K562 (cell line): ENCODE measurements around the gene GSDME. TPM values are rescaled to one million over a fixed set of nuclear protein-coding genes. Genes with fewer than 3 reads are reported as not detected.

Source experiments
- ATAC-seq: fragments of 200-7000 bp; cut with Tn5 transposase; 3 replicates; pipeline ENCODE4 v1.9.1; 2020; ENCODE audit warnings: moderate library complexity
- BruUV-seq: library from RNA; stranded (reverse); fragments of 400-500 nt; replicated peaks from 2 replicates; lab custom pipeline; 2021; lab: Mats Ljungman, UMichigan
- CTCF ChIA-PET: fragments of 300-600 bp; formaldehyde crosslinking; extraction: SDS; loops from one replicate; lab custom pipeline; 2021; ENCODE audit warnings: low intra/inter-chr PET ratio; lab: Yijun Ruan, JAX
- POLR2A ChIA-PET: fragments of 300-600, 350-650 bp; sonication (Branson Sonifier 250); formaldehyde crosslinking; extraction: SDS; loops from one replicate; lab custom pipeline; 2021; ENCODE audit warnings: antibody characterized with exemption, inconsistent platforms; lab: Yijun Ruan, JAX
- DNase-seq, 4 experiments: peaks; one replicate each; pipeline versions ENCODE4 v3.0.0 to v3.0.0-alpha.2; 2011 to 2018; ENCODE audit warnings: low spot score in 3 of 4, mixed read lengths in 3 of 4; ENCODE audit errors: extremely low read depth in 1 of 4
- FAIRE-seq: peaks from 2 replicates; lab custom pipeline; 2011; peaks lifted over from hg19 to GRCh38; lab: Jason Lieb, UNC
- H2AFZ ChIP-seq: 2 replicates; pipeline ENCODE4 v1.6.0; 2011; ENCODE audit warnings: low read depth, low read length, control low read depth, inconsistent platforms
- H3K27ac ChIP-seq: fragments of 200-600 bp; 3 replicates; pipeline ENCODE4 v1.8.0; 2011; ENCODE audit warnings: low read depth, mild to moderate bottlenecking, control low read depth, inconsistent platforms, low read length, moderate library complexity, mixed read lengths; ENCODE audit errors: extremely low read depth
- H3K27me3 ChIP-seq, 2 experiments: fragments of 300-600 bp in 1 of 2; 2 replicates in 1 of 2; 3 replicates in 1 of 2; pipeline versions ENCODE4 v1.6.0 to v1.8.0; 2011; ENCODE audit warnings: inconsistent platforms in 2 of 2, low read length in 2 of 2, mild to moderate bottlenecking in 1 of 2, mixed read lengths in 1 of 2, moderate library complexity in 1 of 2; ENCODE audit not compliant: control insufficient read depth in 2 of 2, insufficient read depth in 2 of 2
- H3K36me3 ChIP-seq: fragments of 300-600 bp; 3 replicates; pipeline ENCODE4 v1.8.0; 2011; ENCODE audit warnings: mild to moderate bottlenecking, low read length, inconsistent platforms; ENCODE audit not compliant: control insufficient read depth, insufficient read depth
- H3K4me1 ChIP-seq, 2 experiments: fragments of 200-600 bp in 1 of 2; replicated peaks in 1 of 2; 2 replicates in 1 of 2; 3 replicates in 1 of 2; pipeline versions ENCODE4 v1.5.1 to v1.8.0; 2011; ENCODE audit warnings: inconsistent platforms in 2 of 2, low read length in 2 of 2, mild to moderate bottlenecking in 1 of 2, mixed read lengths in 1 of 2, moderate library complexity in 1 of 2; ENCODE audit not compliant: control insufficient read depth in 2 of 2, insufficient read depth in 2 of 2
- H3K4me2 ChIP-seq: 2 replicates; pipeline ENCODE4 v1.6.1; 2011; ENCODE audit warnings: low read length, control low read depth, inconsistent platforms, mixed read lengths; ENCODE audit not compliant: insufficient read depth
- H3K4me3 ChIP-seq: fragments of 200-600 bp; sonication (generic), shearing (Covaris generic); 2 replicates; pipeline ENCODE4 v1.5.1; 2016; ENCODE audit warnings: control low read depth, inconsistent platforms
- H3K79me2 ChIP-seq: fragments of 200-600 bp; 3 replicates; pipeline ENCODE4 v1.8.0; 2011; ENCODE audit warnings: low read length, inconsistent platforms; ENCODE audit not compliant: control insufficient read depth, insufficient read depth
- H3K9ac ChIP-seq, 2 experiments: 2 replicates each; pipeline versions ENCODE4 v1.6.0 to v1.6.1; 2011; ENCODE audit warnings: low read depth in 2 of 2, low read length in 2 of 2, control low read depth in 1 of 2, inconsistent platforms in 1 of 2, mild to moderate bottlenecking in 1 of 2, mixed read lengths in 1 of 2; ENCODE audit not compliant: insufficient read depth in 1 of 2
- H3K9me1 ChIP-seq: one replicate; pipeline ENCODE4 v1.6.0; 2011; ENCODE audit warnings: inconsistent platforms, mild to moderate bottlenecking, low read length, moderate library complexity; ENCODE audit not compliant: control insufficient read depth, insufficient read depth
- H3K9me3 ChIP-seq: replicated peaks from 2 replicates; pipeline ENCODE4 v1.5.1; 2011; ENCODE audit warnings: low read depth, low read length, inconsistent platforms; ENCODE audit not compliant: control insufficient read depth, insufficient read depth
- H4K20me1 ChIP-seq: replicated peaks from 2 replicates; pipeline ENCODE4 v1.6.1; 2011; ENCODE audit warnings: low read length, inconsistent platforms, mixed read lengths; ENCODE audit not compliant: control insufficient read depth, insufficient read depth
- ATF7 ChIP-seq: fragments of 450-650 bp; IDR thresholded peaks from 2 replicates; pipeline ENCODE4 v1.7.1; 2014; ENCODE audit warnings: mild to moderate bottlenecking, moderate library complexity
- CEBPG ChIP-seq, 3 experiments: fragments of 200-800 bp in 1 of 3; sonication (Bioruptor generic) in 1 of 3; sonication (generic) in 1 of 3; formaldehyde crosslinking in 1 of 3; IDR thresholded peaks in 2 of 3; conservative IDR thresholded peaks in 1 of 3; 2 replicates each; pipeline versions ENCODE4 v1.6.1 to v1.8.0; 2016 to 2022; ENCODE audit warnings: missing compliant biosample characterization in 2 of 3, missing genetic modification characterization in 2 of 3, mild to moderate bottlenecking in 1 of 3, missing genetic modification reagents in 1 of 3
- CREM ChIP-seq: IDR thresholded peaks from 2 replicates; pipeline ENCODE4 v1.6.1; 2014; ENCODE audit warnings: antibody characterized with exemption, low read depth
- FOXK2 ChIP-seq, 2 experiments: fragments of 450-650 bp; IDR thresholded peaks in 1 of 2; conservative IDR thresholded peaks in 1 of 2; 2 replicates each; pipeline ENCODE4 v1.6.1; 2016; ENCODE audit warnings: low read depth in 2 of 2, mild to moderate bottlenecking in 1 of 2
- HDAC3 ChIP-seq: fragments of 450-650 bp; IDR thresholded peaks from 2 replicates; pipeline ENCODE4 v1.6.1; 2018; ENCODE audit warnings: borderline replicate concordance, mild to moderate bottlenecking, moderate library complexity; ENCODE audit not compliant: partially characterized antibody
- HLTF ChIP-seq: fragments of 450-650 bp; IDR thresholded peaks from 2 replicates; pipeline ENCODE4 v1.6.1; 2016
- KAT2B ChIP-seq: IDR thresholded peaks from one replicate; pipeline ENCODE4 v1.6.1; 2012; ENCODE audit warnings: low read depth, mild to moderate bottlenecking, control low read depth, inconsistent platforms, low read length, moderate library complexity
- MEIS2 ChIP-seq: fragments of 450-650 bp; IDR thresholded peaks from 2 replicates; pipeline ENCODE4 v1.6.1; 2014; ENCODE audit warnings: mild to moderate bottlenecking; ENCODE audit not compliant: partially characterized antibody
- SMARCC2 ChIP-seq: fragments of 450-650 bp; IDR thresholded peaks from 2 replicates; pipeline ENCODE4 v1.6.1; 2017; ENCODE audit warnings: antibody characterized with exemption, moderate library complexity, mild to moderate bottlenecking, low read depth
- U2AF2 ChIP-seq: fragments of 200-400 bp; formaldehyde crosslinking; optimal IDR thresholded peaks from 2 replicates; pipeline ENCODE3; 2017; ENCODE audit warnings: low read depth, mild to moderate bottlenecking, low read length
- WGBS: fragments of 100-300 bp; shearing (Covaris generic); methylation state at CpG from one replicate; pipeline ENCODE4 v1.1.6; 2016; ENCODE audit warnings: low coverage, mixed read lengths; ENCODE audit not compliant: insufficient coverage; ENCODE audit errors: missing lambda C conversion rate; 5-methylcytosine and 5-hydroxymethylcytosine counted together
- in situ Hi-C: fragments of 300-500 bp; cut with MboI; formaldehyde crosslinking; loops from 4 replicates; pipeline ENCODE4 v1.15.0; 2018; ENCODE audit warnings: inconsistent platforms, mixed read lengths
- intact Hi-C: fragments of 100-400 bp; cut with micrococcal nuclease; formaldehyde crosslinking; loops from 2 replicates; pipeline ENCODE4 v1.14.2; 2022
- polyA plus RNA-seq, 8 experiments: library from polyadenylated mRNA; depleted of rRNA in 4 of 8; stranded (reverse) in 5 of 8; unstranded in 3 of 8; fragments of >200 nt; fragmentation: Nextera tagmentation in 2 of 8; fragmentation: Illumina TruSeq in 1 of 8; extraction: Ambion mirVana in 2 of 8; extraction: Trizol in 1 of 8; gene quantifications; 2 replicates each; pipeline versions ENCODE4 v1.2.1 to v1.2.3, GENCODE V29; 2011 to 2014; ENCODE audit warnings: inconsistent platforms in 1 of 8, missing spikeins in 1 of 8
- total RNA-seq, 7 experiments: library from RNA; depleted of rRNA in 6 of 7; stranded (reverse); fragments of >200 nt in 6 of 7; fragmentation: Illumina TruSeq in 2 of 7; extraction: Trizol in 2 of 7; gene quantifications; 2 replicates each; pipeline versions ENCODE4 v1.2.1 to v1.2.3, GENCODE V29; 2011 to 2021; ENCODE audit warnings: low replicate concordance in 1 of 7
- TF ChIP-seq, protein P1 (sequence below): sonication (generic); formaldehyde crosslinking; IDR thresholded peaks from 2 replicates; pipeline ENCODE4 v1.8.1; 2022; ENCODE audit warnings: missing genetic modification reagents
- TF ChIP-seq, protein P2 (sequence below): fragments of 450-650 bp; IDR thresholded peaks from 2 replicates; pipeline ENCODE4 v1.6.1; 2016; ENCODE audit warnings: antibody characterized with exemption

The GSDME gene
- total and polyA plus RNA-seq, 9 of the 15 experiments (the other 6 are each of a cell fraction or from before 2014, with no cell fraction given) = 0.37 to 1.9 (median 0.62) TPM

DNA sequence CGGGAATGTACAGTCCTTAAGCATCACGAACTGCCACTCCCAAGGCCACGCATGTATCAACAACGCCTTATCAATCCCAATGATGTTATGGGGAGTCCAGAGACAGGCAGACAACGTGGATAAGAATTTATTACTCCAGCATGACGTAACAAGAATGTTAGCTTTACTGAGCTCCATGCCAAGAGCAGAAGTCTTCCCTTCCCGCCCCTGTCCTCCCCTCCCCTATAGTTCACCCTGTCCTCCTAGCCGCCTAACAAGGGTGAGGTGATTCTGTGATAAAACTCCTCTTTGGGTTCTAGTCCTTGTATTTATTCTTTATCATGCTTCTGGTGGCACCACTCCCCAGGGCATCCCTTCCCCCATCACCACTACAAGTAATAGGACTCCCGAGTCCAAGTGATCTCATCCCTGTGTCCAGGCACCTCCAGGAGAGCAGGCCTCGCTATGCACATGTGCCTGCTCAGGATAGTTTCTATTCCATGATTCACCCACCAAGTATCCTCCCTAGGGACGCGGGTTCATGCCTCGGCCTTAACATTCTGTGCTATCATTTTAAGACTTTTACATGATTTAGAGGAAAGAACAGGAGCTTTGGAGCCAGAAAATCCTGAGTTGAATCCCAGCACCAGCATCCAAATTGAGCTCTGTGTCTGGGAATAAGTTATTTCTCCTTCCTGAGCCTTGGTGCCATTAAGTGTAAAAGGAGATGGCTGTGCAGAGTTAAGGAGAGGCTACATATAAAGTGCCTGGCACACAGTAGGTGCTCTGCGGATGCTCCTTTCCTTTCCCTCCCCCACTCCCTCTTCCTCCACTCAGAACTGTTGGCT is 15.4 kb downstream of the GSDME start:
- ChIA-PET CTCF (no interaction called here), POLR2A (interaction anchor here (0.6 to 1.4 kb wide), 8 partner anchors 9 to 275 kb away, joined by 3 to 7 read pairs (median 4); no protein-coding TSS in a partner anchor)
- no peaks in the 10 kb centered on the region for H3K36me3 ChIP-seq
- no TSS peak for BruUV-seq
- FAIRE-seq (no peak), DNase-seq (no peak), ATAC-seq (no peak; the same call in 1 of the 3 replicates)
- peaks cover 0 to 4% of the 10 kb centered on the region in 2 experiments; a peak in 2 of 5 replicates for H3K4me1 ChIP-seq
- H3K9ac ChIP-seq = no peak overlapping the region
- no peaks in the 10 kb centered on the region for H3K79me2 ChIP-seq
- no peak overlapping the region for H3K4me2 ChIP-seq
- WGBS = 12% methylated on average over 14 of the region's 14 CpGs
- in situ Hi-C loops (no loop called here), intact Hi-C loops (no loop called here)
- no peak overlapping the region for H3K27ac ChIP-seq
- no peaks in the 10 kb centered on the region for H4K20me1 ChIP-seq
- H3K9me3 ChIP-seq = no peaks in the 10 kb centered on the region
- no peak overlapping the region for H3K4me3 ChIP-seq
- no peak overlapping the region for H2AFZ ChIP-seq
- H3K9me1 ChIP-seq = no peaks in the 10 kb centered on the region
- peaks cover 8 to 13% of the 10 kb centered on the region in 2 experiments; a peak in 4 of 5 replicates for H3K27me3 ChIP-seq
- TF ChIP-seq KAT2B (no peak), FOXK2 (conservative IDR thresholded peaks at IDR 0.05 in 1 of 2, IDR thresholded peaks at IDR 0.05 in 1 of 2; ENCODE audit: low read depth in 2 of 2) (no peak), HDAC3 (no peak), SMARCC2 (no peak), MEIS2 (peak; percentile 74), CREM (peak; percentile 58; the same call in 1 of the 2 replicates), HLTF (no peak), CEBPG (CRISPR knock-in tag; IDR thresholded peaks at IDR 0.05) (no peak), CEBPG (tag; conservative IDR thresholded peaks at IDR 0.05 in 1 of 2, IDR thresholded peaks at IDR 0.05 in 1 of 2) (0 out of 4 replicates have a peak, but pooled peaks of 1 of the 2 experiments have one; percentile 36), ATF7 (peak; percentile 25; the same call in 1 of the 2 replicates), U2AF2 (no peak)
- TF ChIP-seq, protein P1, sequence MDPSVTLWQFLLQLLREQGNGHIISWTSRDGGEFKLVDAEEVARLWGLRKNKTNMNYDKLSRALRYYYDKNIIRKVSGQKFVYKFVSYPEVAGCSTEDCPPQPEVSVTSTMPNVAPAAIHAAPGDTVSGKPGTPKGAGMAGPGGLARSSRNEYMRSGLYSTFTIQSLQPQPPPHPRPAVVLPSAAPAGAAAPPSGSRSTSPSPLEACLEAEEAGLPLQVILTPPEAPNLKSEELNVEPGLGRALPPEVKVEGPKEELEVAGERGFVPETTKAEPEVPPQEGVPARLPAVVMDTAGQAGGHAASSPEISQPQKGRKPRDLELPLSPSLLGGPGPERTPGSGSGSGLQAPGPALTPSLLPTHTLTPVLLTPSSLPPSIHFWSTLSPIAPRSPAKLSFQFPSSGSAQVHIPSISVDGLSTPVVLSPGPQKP = no peak
- TF ChIP-seq, protein P2, sequence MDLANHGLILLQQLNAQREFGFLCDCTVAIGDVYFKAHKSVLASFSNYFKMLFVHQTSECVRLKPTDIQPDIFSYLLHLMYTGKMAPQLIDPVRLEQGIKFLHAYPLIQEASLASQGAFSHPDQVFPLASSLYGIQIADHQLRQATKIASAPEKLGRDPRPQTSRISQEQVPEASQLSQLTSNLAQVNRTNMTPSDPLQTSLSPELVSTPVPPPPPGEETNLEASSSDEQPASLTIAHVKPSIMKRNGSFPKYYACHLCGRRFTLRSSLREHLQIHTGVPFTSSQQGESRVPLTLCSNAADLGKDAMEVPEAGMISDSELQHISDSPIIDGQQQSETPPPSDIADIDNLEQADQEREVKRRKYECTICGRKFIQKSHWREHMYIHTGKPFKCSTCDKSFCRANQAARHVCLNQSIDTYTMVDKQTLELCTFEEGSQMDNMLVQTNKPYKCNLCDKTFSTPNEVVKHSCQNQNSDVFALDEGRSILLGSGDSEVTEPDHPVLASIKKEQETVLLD = no peak
